ENCODE results near the gene METRN. TPM values are rescaled to one million over a fixed set of nuclear protein-coding genes. Genes with fewer than 3 reads are reported as not detected.
"Not testable (repeated sequence)": the region's sequence is repeated elsewhere in the genome, so short reads cannot be mapped to it uniquely, and the experiment has no call there.

Gene METRN
- total RNA-seq, 2 donors from 2014 or later: 52.0 to 78.2 TPM

- WGBS: 90% methylated on average over 42 of the region's 51 CpGs
- no peak for DNase-seq (ENCODE audit: low spot score)
- H3K9me3 ChIP-seq: no peaks in the 10 kb centered on the region
- H3K4me1 ChIP-seq (replicated peaks): peaks cover 23% of the 10 kb centered on the region
- intact Hi-C loops (cut with DNase I): no loop called here
- H3K36me3 ChIP-seq: peaks cover 7 to 10% of the 10 kb centered on the region in 2 donors
- TF ChIP-seq CTCF (IDR thresholded peaks at IDR 0.05) (no peak), POLR2AphosphoS5 (IDR thresholded peaks at IDR 0.05) (no peak), POLR2A (IDR thresholded peaks at IDR 0.05) (no peak)
- no peaks in the 10 kb centered on the region for H3K27me3 ChIP-seq (replicated peaks; ENCODE audit: insufficient read depth)
- no peak overlapping the region for H3K27ac ChIP-seq
- H3K4me3 ChIP-seq: no peak overlapping the region
Measured at GRCh38 chr16:686459-687260, 28.3 kb upstream of the METRN start.

- TF ChIP-seq POLR2A (IDR thresholded peaks at IDR 0.05) (no peak), CTCF (IDR thresholded peaks at IDR 0.05) (no peak), POLR2AphosphoS5 (IDR thresholded peaks at IDR 0.05) (no peak)
- WGBS: 95% methylated on average over 19 of the region's 19 CpGs
- no peak for DNase-seq (ENCODE audit: low spot score)
- no peaks in the 10 kb centered on the region for H3K9me3 ChIP-seq
- peaks cover 18% of the 10 kb centered on the region for H3K4me1 ChIP-seq (replicated peaks)
- H3K36me3 ChIP-seq: peaks cover 1 to 2% of the 10 kb centered on the region in 2 donors
- intact Hi-C loops (cut with DNase I): no loop called here
- H3K27ac ChIP-seq: no peak overlapping the region
- H3K27me3 ChIP-seq (replicated peaks; ENCODE audit: insufficient read depth): no peaks in the 10 kb centered on the region
- no peak overlapping the region for H3K4me3 ChIP-seq
Measured at GRCh38 chr16:687499-687898, 27.4 kb upstream of the METRN start.

GRCh38 chr16:689175-689897 lies 25.6 kb upstream of the METRN start:
- Histone ChIP-seq H3K27ac (peak overlapping the region in 1 of 2 donors; percentile 64), H3K4me3 (peak overlapping the region; percentile 70 to 74), H3K4me1 (replicated peaks) (peaks cover 17% of the 10 kb centered on the region), H3K27me3 (replicated peaks; ENCODE audit: insufficient read depth) (peaks cover 9% of the 10 kb centered on the region), H3K9me3 (no peaks in the 10 kb centered on the region), H3K36me3 (no peaks in the 10 kb centered on the region)
- DNase-seq (ENCODE audit: low spot score): no peak
- WGBS: 85% methylated on average over 24 of the region's 26 CpGs
- intact Hi-C loops (cut with DNase I): no loop called here
- TF ChIP-seq CTCF (IDR thresholded peaks at IDR 0.05) (no peak), POLR2A (IDR thresholded peaks at IDR 0.05) (no peak), POLR2AphosphoS5 (IDR thresholded peaks at IDR 0.05) (no peak)

- H3K9me3 ChIP-seq; H3K27ac ChIP-seq; DNase-seq (ENCODE audit: low spot score); H3K4me3 ChIP-seq; intact Hi-C loops (cut with DNase I); H3K36me3 ChIP-seq: not testable (repeated sequence)
- 70% methylated on average over 16 of the region's 16 CpGs for WGBS
- Histone ChIP-seq H3K4me1 (replicated peaks) (peaks cover 11% of the 10 kb centered on the region), H3K27me3 (replicated peaks; ENCODE audit: insufficient read depth) (peaks cover 21% of the 10 kb centered on the region)
Measured at GRCh38 chr16:691242-691641, 23.7 kb upstream of the METRN start.

GRCh38 chr16:692356-693108 lies 22.4 kb upstream of the METRN start:
- WGBS: 67% methylated on average over 10 of the region's 10 CpGs
- intact Hi-C loops (cut with DNase I): no loop called here
- no peak for TF ChIP-seq CTCF (IDR thresholded peaks at IDR 0.05)
- TF ChIP-seq POLR2AphosphoS5 (IDR thresholded peaks at IDR 0.05): no peak
- TF ChIP-seq POLR2A (IDR thresholded peaks at IDR 0.05): no peak
- Histone ChIP-seq H3K36me3 (no peaks in the 10 kb centered on the region), H3K4me1 (replicated peaks) (peaks cover 11% of the 10 kb centered on the region), H3K27ac (no peak overlapping the region), H3K9me3 (no peaks in the 10 kb centered on the region), H3K4me3 (no peak overlapping the region), H3K27me3 (replicated peaks; ENCODE audit: insufficient read depth) (peaks cover 23% of the 10 kb centered on the region)
- DNase-seq (ENCODE audit: low spot score): no peak

Measured in prostate gland (tissue), 2 donors.